Endometrium (tissue), 2 donors: ENCODE results near the gene ABCD1.

ENCODE experiments used
- FAIRE-seq: peaks from 2 replicates; lab custom pipeline; 2012; peaks lifted over from hg19 to GRCh38; lab: Jason Lieb, UNC
- donor health status: control.
- donor health status: control.

The ABCD1 gene

GRCh38 chrX:153774576-153775292 lies 50.1 kb downstream of the ABCD1 start:
- FAIRE-seq = no peak

DNA sequence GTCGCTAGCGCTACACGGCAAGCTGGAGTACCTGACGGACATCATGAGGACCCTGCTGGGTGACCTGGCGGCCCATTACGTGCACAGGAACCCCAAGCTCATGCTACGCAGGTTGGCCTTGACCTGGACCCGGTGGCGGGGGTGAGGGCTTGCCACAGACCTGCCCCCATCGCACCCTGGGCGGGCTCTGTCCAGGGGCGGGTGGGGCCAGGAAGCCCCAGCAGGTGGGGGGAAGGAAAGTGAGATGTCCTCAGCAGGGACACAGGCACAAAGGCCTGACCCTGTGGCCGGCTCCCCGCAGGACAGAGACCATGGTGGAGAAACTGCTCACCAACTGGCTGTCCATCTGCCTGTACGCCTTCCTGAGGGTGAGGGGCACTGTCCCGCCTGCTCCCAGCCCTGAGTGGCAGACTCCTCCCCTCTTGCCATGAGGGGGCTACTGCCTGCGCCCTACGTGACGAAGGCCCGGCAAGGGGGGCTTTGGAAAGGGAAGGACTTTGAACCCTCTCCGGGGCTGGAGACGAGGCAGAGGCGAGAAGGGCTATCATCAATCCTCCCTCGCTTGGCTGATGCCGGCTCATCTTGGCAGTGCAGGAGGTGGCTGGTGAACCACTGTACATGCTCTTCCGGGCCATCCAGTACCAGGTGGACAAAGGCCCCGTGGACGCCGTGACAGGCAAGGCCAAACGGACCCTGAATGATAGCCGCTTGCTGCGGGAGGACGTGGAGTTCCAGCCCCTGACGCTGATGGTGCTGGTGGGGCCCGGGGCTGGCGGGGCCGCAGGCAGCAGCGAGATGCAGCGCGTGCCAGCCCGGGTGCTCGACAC lies 50.9 kb downstream of the ABCD1 start:
- FAIRE-seq = no peak

DNA sequence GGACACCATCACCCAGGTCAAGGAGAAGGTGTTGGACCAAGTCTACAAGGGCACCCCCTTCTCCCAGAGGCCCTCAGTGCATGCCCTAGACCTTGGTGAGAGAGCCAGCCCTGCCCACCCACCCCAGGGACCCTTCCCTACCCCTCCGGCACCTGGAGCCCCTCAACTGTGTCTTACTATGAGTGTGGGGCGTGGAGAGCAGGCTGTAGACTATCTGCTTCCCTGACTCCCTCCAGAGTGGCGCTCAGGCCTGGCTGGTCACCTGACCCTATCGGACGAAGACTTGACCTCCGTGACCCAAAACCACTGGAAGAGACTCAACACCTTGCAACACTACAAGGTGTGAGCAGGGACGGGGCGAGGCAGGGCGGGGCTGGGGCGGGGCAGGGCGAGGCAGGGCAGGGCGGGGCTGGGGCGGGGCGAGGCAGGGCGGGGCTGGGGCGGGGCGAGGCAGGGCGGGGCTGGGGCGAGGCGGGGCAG lies 51.5 kb downstream of the ABCD1 start:
- FAIRE-seq = no peak

DNA sequence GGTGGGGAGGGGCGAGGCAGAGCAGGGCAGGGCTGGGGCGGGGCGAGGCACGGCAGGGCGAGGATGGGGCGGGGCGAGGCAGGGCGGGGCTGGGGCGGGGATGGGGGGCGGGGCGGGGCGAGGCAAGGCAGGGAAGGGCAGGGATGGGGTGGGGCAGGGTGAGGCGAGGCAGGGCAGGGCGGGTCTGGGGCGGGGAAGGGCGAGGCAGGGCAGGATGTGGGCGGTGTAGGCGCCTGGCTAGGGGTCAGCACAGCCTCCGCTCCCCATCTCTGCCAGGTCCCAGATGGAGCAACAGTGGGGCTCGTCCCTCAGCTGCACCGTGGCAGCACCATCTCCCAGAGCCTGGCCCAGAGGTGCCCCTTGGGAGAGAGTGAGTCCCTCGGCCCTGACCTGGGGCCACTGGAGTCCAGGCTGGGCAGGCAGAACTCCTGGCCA lies 52.0 kb downstream of the ABCD1 start:
- no peak for FAIRE-seq

- no peak for FAIRE-seq
These were observed 52.8 kb downstream of the ABCD1 start for GRCh38 chrX:153777261-153778090.

DNA sequence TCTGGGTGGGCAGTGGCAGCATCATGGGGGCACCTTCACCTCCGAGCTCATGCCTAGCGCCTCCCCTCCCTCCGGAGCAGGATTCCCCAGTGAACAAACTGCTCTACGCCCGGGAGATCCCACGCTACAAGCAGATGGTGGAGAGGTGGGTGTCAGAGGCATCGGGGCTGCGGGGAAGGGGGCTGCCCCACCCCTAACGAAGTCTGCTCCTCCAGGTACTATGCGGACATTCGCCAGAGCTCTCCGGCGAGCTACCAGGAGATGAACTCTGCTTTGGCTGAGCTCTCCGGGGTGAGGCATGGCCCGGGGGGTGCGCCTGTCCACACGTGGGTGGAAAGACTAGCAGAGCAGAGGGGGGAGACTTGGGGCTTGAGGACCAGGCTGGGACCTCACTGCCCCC lies 53.5 kb downstream of the ABCD1 start:
- FAIRE-seq = no peak

DNA sequence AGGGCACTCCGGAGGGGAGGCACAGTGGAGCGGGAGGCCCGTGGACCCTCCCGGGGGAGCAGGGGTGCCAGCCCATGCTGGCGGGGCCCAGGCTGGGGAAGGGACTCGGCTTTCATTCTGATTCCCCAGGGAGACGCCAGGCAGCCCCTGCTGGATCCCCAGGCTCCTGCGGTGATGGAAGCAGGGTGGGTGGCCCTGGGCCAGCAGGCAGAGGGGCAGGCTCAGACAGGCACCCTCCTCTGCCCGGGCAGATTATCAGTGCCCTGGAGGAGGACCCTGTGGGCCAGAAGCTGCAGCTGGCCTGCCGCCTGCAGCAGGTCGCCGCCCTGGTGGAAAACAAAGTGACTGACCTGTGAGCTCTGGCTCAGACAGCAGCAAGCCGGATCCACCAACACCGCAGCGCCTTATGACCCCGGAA lies 54.0 kb downstream of the ABCD1 start:
- FAIRE-seq = no peak

- no peak for FAIRE-seq
These were observed 55.4 kb downstream of the ABCD1 start for GRCh38 chrX:153779891-153780677.

DNA sequence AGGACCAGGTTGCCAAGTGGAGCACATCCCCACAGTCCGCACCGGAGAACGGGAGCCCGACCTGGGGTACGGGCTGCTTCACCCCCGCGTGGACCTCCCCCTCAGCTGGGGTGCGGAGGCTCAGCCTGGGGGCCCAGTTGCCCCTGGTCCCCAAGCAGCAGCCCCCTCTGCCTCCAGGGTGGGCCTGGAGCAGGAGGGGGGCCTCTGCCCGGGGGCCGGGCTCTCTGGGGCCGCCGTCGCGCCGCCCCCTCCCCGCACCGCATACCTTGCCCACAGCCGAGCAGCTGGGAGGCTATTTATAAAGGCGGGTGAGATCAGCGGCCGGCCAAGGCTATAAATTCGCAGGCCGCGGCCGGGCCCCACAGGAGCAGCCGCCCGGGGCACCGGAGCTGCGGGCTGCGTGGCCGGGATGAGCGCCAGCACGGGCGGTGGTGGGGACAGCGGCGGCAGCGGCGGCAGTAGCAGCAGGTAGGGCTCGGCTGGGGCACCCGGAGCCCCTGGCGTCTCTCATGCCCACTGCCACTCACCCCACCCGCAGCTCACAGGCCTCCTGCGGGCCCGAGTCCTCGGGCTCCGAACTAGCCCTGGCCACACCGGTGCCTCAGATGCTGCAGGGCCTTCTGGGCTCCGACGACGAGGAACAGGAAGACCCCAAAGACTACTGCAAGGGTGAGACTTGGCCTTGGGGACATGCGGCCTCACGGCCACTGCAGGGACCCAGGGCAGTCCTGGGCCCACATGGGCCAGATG lies 56.2 kb downstream of the ABCD1 start, which contains the start of gene SRPK3:
Gene SRPK3, plus strand, starts transcription at position 364 of the 750 bp plus-strand sequence. Its CDS starts 46 bp downstream, at position 410.
- FAIRE-seq = no peak

- FAIRE-seq = no peak
These were observed 56.9 kb downstream of the ABCD1 start for GRCh38 chrX:153781428-153782047.

GRCh38 chrX:153782313-153782712 lies 57.7 kb downstream of the ABCD1 start:
- FAIRE-seq = no peak

DNA sequence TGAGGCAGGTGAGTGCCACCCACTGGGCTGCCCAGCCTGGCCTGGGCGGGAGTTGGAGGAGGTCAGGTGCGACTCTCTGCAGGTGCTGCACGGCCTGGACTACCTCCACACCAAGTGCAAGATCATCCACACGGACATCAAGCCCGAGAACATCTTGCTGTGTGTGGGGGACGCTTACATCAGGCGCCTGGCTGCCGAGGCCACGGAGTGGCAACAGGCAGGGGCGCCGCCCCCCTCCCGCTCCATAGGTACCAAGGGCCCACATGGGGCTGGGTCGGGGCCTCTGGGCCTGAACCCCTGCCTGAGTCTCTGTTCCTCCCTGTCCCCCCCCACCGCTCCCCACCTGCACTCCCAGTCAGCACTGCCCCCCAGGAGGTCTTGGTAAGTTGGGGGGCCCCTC lies 58.2 kb downstream of the ABCD1 start:
- FAIRE-seq = no peak

- no peak for FAIRE-seq
These were observed 58.8 kb downstream of the ABCD1 start for GRCh38 chrX:153783378-153784013.

DNA sequence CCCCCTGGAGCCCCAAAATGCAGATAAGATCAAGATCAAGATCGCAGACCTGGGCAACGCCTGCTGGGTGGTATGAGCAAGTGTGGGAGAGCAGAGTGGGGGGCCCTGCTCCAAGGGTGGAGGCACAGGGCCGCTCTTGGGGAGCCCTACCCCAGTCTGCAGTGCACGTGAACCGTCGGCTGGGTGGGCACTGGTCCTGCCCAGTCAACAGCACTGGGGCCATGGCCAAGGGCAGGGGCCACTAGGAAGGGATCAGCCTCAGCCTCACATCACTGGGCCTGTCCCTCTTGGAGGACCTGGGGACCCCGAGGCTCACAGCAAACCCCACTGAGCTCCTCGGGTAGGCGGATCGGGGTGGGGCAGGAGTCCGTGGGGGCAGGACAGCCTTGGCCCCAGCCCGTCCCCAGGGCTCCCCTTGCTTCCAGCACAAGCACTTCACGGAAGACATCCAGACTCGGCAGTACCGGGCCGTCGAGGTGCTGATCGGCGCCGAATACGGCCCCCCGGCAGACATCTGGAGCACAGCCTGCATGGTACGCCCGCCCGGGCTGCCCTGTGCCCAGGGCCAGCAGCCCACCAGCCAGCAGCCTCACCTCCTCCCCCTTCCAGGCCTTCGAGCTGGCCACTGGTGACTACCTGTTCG lies 59.8 kb downstream of the ABCD1 start:
- no peak for FAIRE-seq

DNA sequence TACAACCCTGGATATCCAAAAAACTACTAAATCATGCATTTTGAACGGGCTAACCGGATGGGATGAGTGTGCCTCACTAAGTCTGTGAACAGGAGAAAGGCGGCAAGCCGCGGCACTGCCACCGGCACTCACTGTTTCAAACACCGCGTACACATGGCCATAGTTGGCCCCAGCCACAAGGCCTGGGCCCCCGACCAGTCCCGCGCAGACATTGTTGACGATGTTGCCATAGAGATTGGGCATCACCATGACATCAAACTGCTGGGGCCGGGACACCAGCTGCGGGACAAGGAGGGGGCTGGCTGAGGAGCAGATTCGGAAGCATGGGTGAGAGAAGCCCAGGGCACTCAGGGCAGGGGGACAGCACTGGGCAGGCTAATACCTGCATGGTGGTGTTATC lies 62.0 kb downstream of the ABCD1 start:
- no peak for FAIRE-seq

- no peak for FAIRE-seq
These were observed 65.0 kb downstream of the ABCD1 start for GRCh38 chrX:153789654-153790053.

GRCh38 chrX:153791104-153791852 lies 66.6 kb downstream of the ABCD1 start:
- FAIRE-seq = no peak

DNA sequence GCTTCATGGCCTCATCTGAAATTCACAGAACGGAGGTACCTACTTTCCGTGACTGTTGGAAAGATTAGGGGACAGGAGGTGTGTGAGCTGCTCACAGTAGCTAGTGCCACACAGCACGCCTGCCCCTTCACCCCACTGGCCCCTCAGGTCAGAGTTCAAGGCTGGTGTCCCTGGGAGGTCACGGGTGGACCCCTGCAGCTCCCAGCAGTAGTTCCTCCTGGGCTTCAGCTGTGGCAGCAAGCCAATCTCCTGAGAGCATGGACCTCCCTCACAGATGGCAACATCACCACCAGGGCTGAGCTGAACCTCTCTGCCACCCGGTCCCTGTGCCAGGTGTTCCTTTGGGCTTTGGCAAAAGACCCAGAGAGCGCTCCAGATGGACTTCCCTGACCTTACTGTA lies 67.7 kb downstream of the ABCD1 start:
- FAIRE-seq = no peak

GRCh38 chrX:153793291-153793690 lies 68.6 kb downstream of the ABCD1 start:
- no peak for FAIRE-seq
